Astrocyte of the cerebellum (primary cell): ENCODE data around the gene SMCP.

Experiments used
- DNase-seq: peaks from one replicate; pipeline ENCODE4 v3.0.0-alpha.2; 2011; ENCODE audit warnings: low read depth
- H3K4me3 ChIP-seq: 2 replicates; pipeline ENCODE4 v1.5.1; 2011; ENCODE audit warnings: mild to moderate bottlenecking, low read depth, low read length, moderate library complexity
- CTCF ChIP-seq: IDR thresholded peaks from 2 replicates; pipeline ENCODE4 v1.5.1; 2012; ENCODE audit warnings: low read length, low read depth, moderate library complexity, mild to moderate bottlenecking; ENCODE audit errors: missing control alignments
- in situ Hi-C: cut with HindIII; loops from 2 replicates; pipeline ENCODE4 v1.10.0; 2017; ENCODE audit warnings: low sequenced_read_pairs

The SMCP gene

GRCh38 chr1:152928671-152929070, 50.5 kb downstream of the SMCP start:
- DNase-seq = no peak
- H3K4me3 ChIP-seq = no peak overlapping the region
- TF ChIP-seq CTCF = no peak
- in situ Hi-C loops = no loop called here

- in situ Hi-C loops = no loop called here
- no peak overlapping the region for H3K4me3 ChIP-seq
- no peak for TF ChIP-seq CTCF
- DNase-seq = no peak
Observed at GRCh38 chr1:152932170-152932811, 54.2 kb downstream of the SMCP start.

GRCh38 chr1:152933196-152933595, 55.1 kb downstream of the SMCP start:
- no peak overlapping the region for H3K4me3 ChIP-seq
- TF ChIP-seq CTCF = no peak
- DNase-seq = no peak
- in situ Hi-C loops = no loop called here
